Muscle of arm (tissue), 12 donors: ENCODE measurements around the gene BTBD1. TPM values are rescaled to one million over a fixed set of nuclear protein-coding genes. Genes with fewer than 3 reads are reported as not detected.
"Not testable (repeated sequence)": the region's sequence is repeated elsewhere in the genome, so short reads cannot be mapped to it uniquely, and the experiment has no call there.

ENCODE experiments used
- DNase-seq: peaks from one replicate; pipeline ENCODE4 v3.0.0-alpha.2; 2013
- polyA plus RNA-seq, 12 donors: library from polyadenylated mRNA; unstranded; fragments of 120-200 nt; gene quantifications; one replicate each; pipeline ENCODE4 v1.2.1, GENCODE V29; 2013; ENCODE audit not compliant: insufficient read length in 12 of 12

The BTBD1 gene
- polyA plus RNA-seq, 12 donors = 71.1 to 160 (median 134) TPM; not detected in 1

- no peak for DNase-seq
These were observed 33.1 kb upstream of the BTBD1 start for GRCh38 chr15:83100097-83100646.

GRCh38 chr15:83099290-83099689, 32.2 kb upstream of the BTBD1 start:
- DNase-seq = no peak

- no peak for DNase-seq
These were observed 31.0 kb upstream of the BTBD1 start for GRCh38 chr15:83098079-83098478.

GRCh38 chr15:83094583-83094982, 27.5 kb upstream of the BTBD1 start:
- no peak for DNase-seq

- no peak for DNase-seq
These were observed 25.4 kb upstream of the BTBD1 start for GRCh38 chr15:83092309-83092976.

- DNase-seq = not testable (repeated sequence)
These were observed 24.9 kb upstream of the BTBD1 start for GRCh38 chr15:83091965-83092308.

GRCh38 chr15:83090465-83090864, 23.4 kb upstream of the BTBD1 start:
- no peak for DNase-seq

- DNase-seq = no peak
These were observed 21.8 kb upstream of the BTBD1 start for GRCh38 chr15:83088876-83089275.

- no peak for DNase-seq
These were observed 20.5 kb upstream of the BTBD1 start for GRCh38 chr15:83087576-83087975.

GRCh38 chr15:83085864-83086552, 19.0 kb upstream of the BTBD1 start:
- not testable (repeated sequence) for DNase-seq

DNA sequence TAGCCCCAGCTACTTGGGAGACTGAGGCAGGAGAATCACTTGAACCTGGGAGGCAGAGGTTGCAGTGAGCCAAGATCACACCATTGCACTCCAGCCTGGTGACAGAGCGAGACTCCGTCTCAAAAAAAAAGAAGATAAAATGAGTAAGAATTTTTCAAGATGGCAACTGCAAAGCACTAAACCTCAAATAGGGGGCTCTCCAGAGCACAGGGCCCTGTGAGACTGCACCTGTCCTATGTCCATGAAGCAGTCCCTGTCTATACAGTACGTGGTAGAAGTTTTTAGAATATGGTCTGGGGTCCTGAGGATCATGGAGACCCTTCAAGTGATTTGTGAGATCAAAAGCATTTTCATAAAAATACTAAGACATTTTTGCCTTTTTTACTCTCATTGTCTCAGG, 18.4 kb upstream of the BTBD1 start:
- not testable (repeated sequence) for DNase-seq

- no peak for DNase-seq
These were observed 15.8 kb upstream of the BTBD1 start for GRCh38 chr15:83082730-83083386.

DNA sequence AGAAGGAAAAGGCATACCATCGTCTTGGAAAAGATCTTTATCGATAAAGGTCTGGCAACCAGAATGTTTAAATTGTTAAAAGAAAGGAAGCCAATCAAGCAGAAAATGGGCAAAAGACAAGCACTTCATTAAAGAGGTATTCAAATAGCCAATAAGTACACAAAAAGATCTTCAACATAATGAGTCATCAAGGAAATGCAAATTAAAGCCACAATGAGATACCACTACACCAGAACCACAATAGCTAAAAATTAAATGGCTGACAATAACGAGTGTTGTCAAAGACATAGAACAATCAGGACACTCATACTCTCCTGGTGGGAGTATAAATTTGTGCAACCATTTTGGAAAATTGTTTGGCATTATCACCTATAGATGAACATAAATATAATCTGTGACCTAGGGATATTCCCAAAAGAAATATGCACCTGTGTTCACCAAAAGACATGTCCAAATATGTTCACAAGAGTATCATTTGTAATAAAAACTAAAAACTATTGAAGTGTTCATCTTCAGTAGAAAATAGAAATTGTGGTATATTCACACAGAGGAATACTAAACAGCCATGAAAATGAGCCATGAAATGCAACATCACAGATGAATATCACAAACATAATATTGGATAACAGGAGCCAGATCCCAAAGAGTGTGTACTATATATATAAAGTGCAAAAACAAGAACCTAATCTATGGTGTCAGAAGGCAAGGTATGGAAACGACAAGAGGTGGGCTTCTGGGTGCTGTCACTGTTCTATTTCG, 14.4 kb upstream of the BTBD1 start:
- no peak for DNase-seq

GRCh38 chr15:83078712-83079111, 11.7 kb upstream of the BTBD1 start:
- no peak for DNase-seq

GRCh38 chr15:83077491-83078230, 10.6 kb upstream of the BTBD1 start:
- DNase-seq = no peak

DNA sequence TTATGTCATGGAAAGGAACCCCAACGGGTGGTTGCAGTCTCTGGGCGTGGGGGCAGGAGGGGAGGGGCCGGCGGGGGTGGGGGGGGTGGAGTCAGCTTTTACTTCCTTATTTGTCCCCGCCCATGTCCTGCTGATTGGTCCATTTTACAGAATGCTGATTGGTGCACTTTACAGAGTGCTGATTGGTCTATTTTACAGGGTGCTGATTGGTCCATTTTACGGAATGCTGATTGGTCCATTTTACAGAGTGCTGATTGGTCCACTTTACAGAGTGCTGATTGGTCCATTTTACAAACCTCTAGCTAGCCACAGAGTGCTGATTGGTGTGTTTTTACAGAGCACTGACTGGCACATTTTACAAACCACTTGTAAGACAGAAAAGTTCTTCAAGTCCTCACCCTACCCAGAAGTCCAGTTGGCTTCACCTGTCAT, 2.2 kb upstream of the BTBD1 start:
- DNase-seq = not testable (repeated sequence)

GRCh38 chr15:83068054-83068453, 1.0 kb upstream of the BTBD1 start:
- DNase-seq = no peak

GRCh38 chr15:83067638-83067962, 548 bp upstream of the BTBD1 start:
- DNase-seq = no peak

- DNase-seq = peak; percentile 24
These were observed 868 bp downstream of the BTBD1 start for GRCh38 chr15:83066034-83066733.

DNA sequence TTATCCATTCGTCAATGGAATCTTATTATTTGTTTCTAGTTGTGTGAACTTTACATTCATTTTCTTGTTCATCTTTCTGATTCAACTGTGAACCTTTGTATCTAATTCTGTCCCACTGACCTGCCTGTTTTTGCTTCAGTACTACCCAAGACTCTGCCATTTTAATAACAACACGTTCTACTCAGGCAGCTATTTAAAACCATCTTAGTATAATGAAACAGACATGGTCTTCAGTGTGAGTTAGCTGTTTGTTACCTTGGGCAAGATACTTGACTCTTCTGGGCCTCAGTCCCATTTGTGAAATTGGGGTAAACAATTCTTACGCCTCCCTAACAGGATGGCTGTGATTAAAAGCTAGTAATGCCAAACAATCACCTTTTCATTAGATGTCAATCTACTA, 1.6 kb downstream of the BTBD1 start:
- DNase-seq = no peak

DNA sequence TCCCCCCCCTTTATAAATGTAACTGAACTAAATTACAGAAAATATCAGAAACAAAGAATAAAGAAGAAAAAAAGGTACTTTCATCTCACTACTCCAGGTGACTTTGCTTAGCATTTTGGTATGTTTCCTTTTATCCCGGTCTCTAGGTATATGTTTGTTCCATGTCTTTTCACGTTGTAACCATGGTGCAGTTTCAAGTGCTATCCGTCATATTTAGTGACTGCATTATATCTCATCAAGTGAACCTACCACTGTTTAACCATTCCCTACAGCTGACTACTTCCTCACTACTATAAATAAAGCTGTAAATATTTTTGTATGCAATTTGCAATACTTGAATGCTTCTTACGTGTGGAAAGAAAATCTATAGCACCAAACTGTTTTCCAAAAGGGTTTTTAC, 2.2 kb downstream of the BTBD1 start:
- no peak for DNase-seq
